Activated CD8-positive, alpha-beta T cell treated with anti-CD3 and anti-CD28 coated beads for 36 hours (primary cell): ENCODE data around the gene STIL. TPM values are rescaled to one million over a fixed set of nuclear protein-coding genes. Genes with fewer than 3 reads are reported as not detected.

ENCODE experiments used
- ATAC-seq: fragments of 200-7000 bp; cut with Tn5 transposase; one replicate; pipeline ENCODE4 v1.10.0; 2021; ENCODE audit warnings: mild to moderate bottlenecking, moderate library complexity
- CTCF ChIA-PET: fragments of 350-600 bp; sonication (Branson Sonifier 250); formaldehyde crosslinking; loops from one replicate; lab custom pipeline; 2021; ENCODE audit warnings: antibody characterized with exemption; lab: Charles Lee
- POLR2A ChIA-PET: fragments of 350-600 bp; sonication (Branson Sonifier 250); formaldehyde crosslinking; loops from one replicate; lab custom pipeline; 2021; ENCODE audit warnings: antibody characterized with exemption; lab: Charles Lee
- DNase-seq: peaks from one replicate; pipeline ENCODE4 v3.0.0-alpha.2; 2020
- H3K27ac Mint-ChIP-seq: one replicate; pipeline ENCODE4 v1.8.0; 2021; ENCODE audit warnings: mild to moderate bottlenecking, mixed read lengths
- H3K27me3 Mint-ChIP-seq: one replicate; pipeline ENCODE4 v1.8.0; 2021; ENCODE audit warnings: mixed read lengths
- H3K36me3 Mint-ChIP-seq: one replicate; pipeline ENCODE4 v1.8.0; 2021; ENCODE audit warnings: low read depth, mixed read lengths
- H3K4me1 Mint-ChIP-seq: one replicate; pipeline ENCODE4 v1.8.0; 2021; ENCODE audit warnings: low read depth, mixed read lengths
- H3K4me3 Mint-ChIP-seq: one replicate; pipeline ENCODE4 v1.8.0; 2021; ENCODE audit warnings: mild to moderate bottlenecking, moderate library complexity, mixed read lengths
- H3K9me3 Mint-ChIP-seq: one replicate; pipeline ENCODE4 v1.8.0; 2021; ENCODE audit warnings: mixed read lengths
- CTCF ChIP-seq: fragments of 200-600 bp; IDR thresholded peaks from one replicate; pipeline ENCODE4 v1.8.0; 2022; ENCODE audit warnings: antibody characterized with exemption, mild to moderate bottlenecking
- intact Hi-C: fragments of 100-400 bp; cut with micrococcal nuclease; formaldehyde crosslinking; loops from one replicate; pipeline ENCODE4 v1.10.0; 2022
- total RNA-seq, 2 experiments: library from RNA; stranded (reverse); gene quantifications; one replicate each; pipeline ENCODE4 v1.2.3, GENCODE V29; 2021

Gene STIL
- total RNA-seq, 2 experiments from 2014 or later: 22.8 to 24.5 TPM

DNA sequence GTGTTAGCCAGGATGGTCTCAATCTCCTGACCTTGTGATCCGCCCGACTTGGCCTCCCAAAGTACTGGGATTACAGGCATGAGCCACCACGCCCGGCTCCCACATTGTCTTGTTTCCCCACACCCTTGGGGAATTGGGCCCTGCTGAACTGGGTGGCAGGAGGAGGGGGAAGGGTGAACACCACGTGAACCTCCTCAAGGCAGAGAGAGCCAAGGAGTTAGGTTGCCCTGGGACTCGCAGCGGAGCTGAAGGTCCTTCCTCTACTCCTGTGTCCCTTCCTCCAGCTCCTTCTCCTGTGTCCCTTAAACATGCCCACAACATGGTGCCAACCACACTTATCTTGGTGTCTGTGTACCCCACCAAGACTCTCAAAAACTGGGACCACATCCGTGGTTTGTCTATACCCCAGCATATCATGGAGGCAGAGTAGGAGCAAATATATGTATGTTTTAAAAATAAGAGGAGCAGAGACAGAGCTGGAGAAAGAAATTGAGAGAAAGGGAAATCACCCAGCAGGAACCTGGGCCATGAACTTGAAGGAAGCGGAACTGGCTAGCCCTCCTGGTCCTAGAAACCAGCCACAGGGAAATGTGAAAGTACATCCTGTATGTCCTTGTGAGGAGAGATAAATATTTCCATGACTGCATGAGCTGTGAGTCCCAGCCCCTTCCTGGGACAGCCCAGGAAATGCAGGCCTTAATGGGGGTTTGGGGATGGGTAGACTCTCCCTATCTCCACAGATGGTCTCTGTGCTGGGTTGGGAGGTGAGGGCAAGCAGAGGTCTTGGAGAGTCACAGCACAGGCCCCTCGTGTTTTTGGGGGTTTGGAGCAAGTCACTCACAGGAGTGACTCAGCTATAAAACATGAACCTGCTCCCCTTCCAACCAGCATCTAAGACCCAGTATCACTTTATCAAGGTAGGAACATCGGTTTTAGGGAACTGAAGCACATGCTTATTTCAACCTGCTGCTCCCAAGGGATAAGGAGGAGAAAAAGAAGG is 72.5 kb downstream of the STIL start:
- peaks cover 27% of the 10 kb centered on the region for H3K27me3 Mint-ChIP-seq
- ChIA-PET CTCF (interaction anchor here (1.3 to 1.7 kb wide), 2 partner anchors 21 to 49 kb away, joined by 3 to 8 read pairs; no protein-coding TSS in a partner anchor), POLR2A (no interaction called here)
- H3K36me3 Mint-ChIP-seq: no peaks in the 10 kb centered on the region
- no peak for DNase-seq
- no peak overlapping the region for H3K27ac Mint-ChIP-seq
- no peaks in the 10 kb centered on the region for H3K9me3 Mint-ChIP-seq
- intact Hi-C loops: no loop called here
- TF ChIP-seq CTCF: no peak
- no peaks in the 10 kb centered on the region for H3K4me1 Mint-ChIP-seq
- H3K4me3 Mint-ChIP-seq: no peak overlapping the region
- ATAC-seq: no peak

DNA sequence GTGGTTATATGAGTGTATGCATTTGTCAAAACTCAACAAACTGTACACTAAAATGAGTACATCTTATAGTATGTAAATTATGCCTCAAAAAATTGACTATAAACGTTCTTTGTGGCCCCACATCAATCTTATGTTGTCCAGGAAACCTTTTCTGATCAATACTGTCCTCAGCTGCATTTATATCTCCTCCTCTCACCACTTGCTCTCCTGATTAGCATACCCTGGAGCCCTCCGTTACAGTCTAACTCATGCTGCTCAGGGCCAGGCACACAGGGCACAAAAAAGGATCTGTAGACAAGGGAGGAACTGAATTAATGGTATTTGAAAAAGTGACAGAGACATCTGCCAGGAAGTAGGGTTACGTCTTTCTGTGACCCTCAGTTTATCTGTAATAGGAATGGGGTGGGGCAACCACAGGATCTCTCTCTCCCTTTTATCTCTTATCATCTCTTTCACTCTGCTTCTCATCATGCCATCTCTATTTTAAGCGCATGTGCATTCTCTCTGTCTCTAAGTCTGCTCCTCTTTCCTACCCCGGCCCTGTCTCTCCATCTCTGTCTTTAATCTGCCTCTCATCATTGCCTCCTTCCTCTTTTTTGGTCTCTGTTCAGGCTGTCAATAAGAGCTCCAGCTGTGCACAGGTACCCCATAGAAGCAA is 74.9 kb downstream of the STIL start:
- Mint-ChIP-seq H3K4me1 (no peaks in the 10 kb centered on the region), H3K9me3 (no peaks in the 10 kb centered on the region), H3K27ac (no peak overlapping the region), H3K4me3 (no peak overlapping the region), H3K36me3 (no peaks in the 10 kb centered on the region), H3K27me3 (peaks cover 35% of the 10 kb centered on the region)
- intact Hi-C loops: no loop called here
- ATAC-seq (no peak), DNase-seq (no peak)
- ChIA-PET POLR2A (interaction anchor here (0.6 kb wide), 1 partner anchor 573 kb away, joined by 3 read pairs; no protein-coding TSS in a partner anchor), CTCF (interaction anchor here (0.6 to 1.8 kb wide), 3 partner anchors 38 to 198 kb away, joined by 3 to 7 read pairs (median 3); no protein-coding TSS in a partner anchor)
- TF ChIP-seq CTCF: no peak

- no peak for DNase-seq
- H3K27me3 Mint-ChIP-seq: peaks cover 56% of the 10 kb centered on the region
These were observed 78.1 kb downstream of the STIL start for GRCh38 chr1:47235806-47236205.

DNA sequence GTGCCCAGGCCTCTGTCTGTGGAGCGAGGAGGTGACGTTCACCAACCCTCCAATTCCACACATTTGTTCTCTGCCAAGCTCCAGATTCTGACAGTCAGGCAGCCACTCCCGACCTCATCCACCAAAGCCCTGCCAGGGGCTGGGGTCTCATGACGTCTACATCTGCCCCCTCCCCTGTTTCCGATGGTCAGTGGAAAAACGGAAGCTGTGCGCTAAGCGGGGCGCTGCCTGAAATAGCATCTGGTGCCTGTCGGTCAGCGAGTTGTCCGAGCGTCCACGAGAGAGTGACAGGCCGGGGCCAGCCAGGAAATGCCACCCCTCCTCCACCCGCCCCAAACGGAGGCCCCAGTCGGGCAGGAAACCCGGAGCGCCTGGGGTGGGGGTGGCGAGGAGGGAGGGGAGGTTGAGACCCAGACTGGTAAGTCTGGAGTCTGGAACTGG is 78.7 kb downstream of the STIL start:
- no peak for ATAC-seq
- no peaks in the 10 kb centered on the region for H3K9me3 Mint-ChIP-seq
- CTCF ChIA-PET: interaction anchor here (0.6 to 2.5 kb wide), 3 partner anchors 27 to 872 kb away, joined by 3 to 8 read pairs (median 3); no protein-coding TSS in a partner anchor
- H3K4me1 Mint-ChIP-seq: peaks cover 16% of the 10 kb centered on the region
- no peak overlapping the region for H3K27ac Mint-ChIP-seq
- H3K36me3 Mint-ChIP-seq: no peaks in the 10 kb centered on the region
- intact Hi-C loops: no loop called here
- H3K27me3 Mint-ChIP-seq: peaks cover 60% of the 10 kb centered on the region
- no peak for DNase-seq
- POLR2A ChIA-PET: interaction anchor here (0.6 kb wide), 1 partner anchor 17 kb away, joined by 3 read pairs; no protein-coding TSS in a partner anchor
- TF ChIP-seq CTCF: no peak
- H3K4me3 Mint-ChIP-seq: no peak overlapping the region

More at GRCh38 chr1:47235806-47236205, 78.1 kb downstream of the STIL start:
- Mint-ChIP-seq H3K4me3 (no peak overlapping the region), H3K4me1 (peaks cover 12% of the 10 kb centered on the region), H3K36me3 (no peaks in the 10 kb centered on the region), H3K9me3 (no peaks in the 10 kb centered on the region), H3K27ac (no peak overlapping the region)
- ATAC-seq: no peak
- TF ChIP-seq CTCF: no peak
- ChIA-PET POLR2A (interaction anchor here (0.6 kb wide), 1 partner anchor 17 kb away, joined by 3 read pairs; no protein-coding TSS in a partner anchor), CTCF (interaction anchor here (1.4 kb wide), 1 partner anchor 27 kb away, joined by 3 read pairs; no protein-coding TSS in a partner anchor)
- intact Hi-C loops: no loop called here
